Dedifferentiated amniotic fluid mesenchymal stem cell (primary cell): ENCODE measurements around the gene TMPRSS13.

Source experiments
- DNase-seq: peaks from one replicate; pipeline ENCODE4 v3.0.0-alpha.2; 2016; ENCODE audit errors: extremely low spot score

The TMPRSS13 gene

GRCh38 chr11:117855912-117856651, 73.1 kb downstream of the TMPRSS13 start:
- DNase-seq: no peak

DNA sequence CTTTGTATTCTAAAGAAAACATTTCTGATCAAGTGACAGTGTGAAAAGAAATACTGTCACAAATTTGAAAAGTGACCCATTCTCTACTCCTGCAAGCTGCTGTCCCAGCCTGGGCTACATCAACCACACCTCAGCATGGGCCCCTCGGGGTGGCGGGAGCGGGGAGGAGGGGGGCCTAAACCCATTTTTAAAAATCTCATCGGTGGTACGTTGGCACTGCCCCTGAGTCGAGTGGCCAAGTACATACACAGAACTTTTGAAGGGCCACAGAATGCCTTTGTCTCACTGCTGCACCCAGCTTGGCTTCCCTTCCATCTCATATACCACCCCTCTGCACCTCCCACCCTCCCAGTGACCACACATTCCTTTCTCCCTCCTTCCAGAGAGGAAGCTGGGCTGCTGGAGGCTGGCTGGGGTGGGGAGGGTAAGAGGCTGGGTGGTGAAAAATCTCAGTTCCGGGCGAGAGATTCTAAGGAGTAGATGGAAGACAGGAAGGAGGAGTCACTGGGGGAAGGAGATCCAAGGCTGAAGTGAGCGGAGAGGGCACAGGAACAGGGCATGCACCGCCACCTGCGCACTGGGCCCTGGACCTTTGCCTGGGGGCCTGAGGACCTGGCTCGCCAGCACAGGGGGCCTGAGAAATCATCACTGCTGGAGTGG, 73.9 kb downstream of the TMPRSS13 start:
- DNase-seq: no peak

GRCh38 chr11:117852309-117852708, 76.9 kb downstream of the TMPRSS13 start:
- no peak for DNase-seq

GRCh38 chr11:117851852-117852251, 77.3 kb downstream of the TMPRSS13 start:
- no peak for DNase-seq

- no peak for DNase-seq
Measured at GRCh38 chr11:117851106-117851505, 78.1 kb downstream of the TMPRSS13 start.
